ENCODE measurements around the gene KRT34.
"Not testable (repeated sequence)": the region's sequence is repeated elsewhere in the genome, so short reads cannot be mapped to it uniquely, and the experiment has no call there.

- TF ChIP-seq EZH2 (IDR thresholded peaks at IDR 0.05; ENCODE audit: insufficient read depth, poor library complexity, severe bottlenecking); EZH2phosphoT487 (IDR thresholded peaks at IDR 0.05; ENCODE audit: insufficient read depth, low read depth): not testable (repeated sequence)
Measured at GRCh38 chr17:41350381-41350878, 31.7 kb downstream of the KRT34 start, which contains the start of gene KRT33A.

Measured in GM23248 (cell line).